Kidney (tissue), 14 donors: ENCODE data around the gene PCDHAC2. TPM values are rescaled to one million over a fixed set of nuclear protein-coding genes. Genes with fewer than 3 reads are reported as not detected.
A peak's percentile ranks its signal among the peaks of the same experiment; 100 is the strongest.

Experiments
- DNase-seq, 5 donors: peaks; one replicate each; pipeline ENCODE4 v3.0.0-alpha.2; 2013 to 2020
- FAIRE-seq: peaks from 2 replicates; lab custom pipeline; 2012; peaks lifted over from hg19 to GRCh38; lab: Jason Lieb, UNC
- H3K27ac ChIP-seq, 2 donors: one replicate each; pipeline ENCODE4 v1.7.0; 2013; ENCODE audit warnings: low read depth in 2 of 2, low read length in 2 of 2, inconsistent platforms in 1 of 2
- H3K27me3 ChIP-seq: one replicate; pipeline ENCODE4 v1.7.1; 2013; ENCODE audit warnings: low read length, inconsistent platforms; ENCODE audit not compliant: control insufficient read depth, insufficient read depth
- H3K36me3 ChIP-seq, 3 donors: one replicate each; pipeline versions ENCODE4 v1.7.0 to v1.7.1; 2013; ENCODE audit warnings: low read length in 3 of 3, control low read depth in 1 of 3, inconsistent platforms in 1 of 3; ENCODE audit not compliant: insufficient read depth in 3 of 3, control insufficient read depth in 2 of 3
- H3K4me1 ChIP-seq, 3 donors: one replicate each; pipeline versions ENCODE4 v1.7.0 to v1.7.1; 2013; ENCODE audit warnings: low read length in 3 of 3, inconsistent platforms in 1 of 3, low read depth in 1 of 3; ENCODE audit not compliant: control insufficient read depth in 2 of 3, insufficient read depth in 2 of 3
- H3K4me3 ChIP-seq, 3 donors: one replicate each; pipeline versions ENCODE4 v1.7.0 to v1.8.1; 2013; ENCODE audit warnings: low read length in 3 of 3, control low read depth in 1 of 3, inconsistent platforms in 1 of 3
- H3K9ac ChIP-seq, 3 donors: one replicate each; pipeline versions ENCODE4 v1.7.0 to v1.7.1; 2013; ENCODE audit warnings: low read length in 3 of 3, control low read depth in 1 of 3, inconsistent platforms in 1 of 3
- H3K9me3 ChIP-seq, 3 donors: one replicate each; pipeline versions ENCODE4 v1.7.0 to v1.7.1; 2013; ENCODE audit warnings: low read length in 3 of 3, control low read depth in 1 of 3, inconsistent platforms in 1 of 3; ENCODE audit not compliant: control insufficient read depth in 2 of 3, insufficient read depth in 1 of 3
- intact Hi-C: fragments of 100-400 bp; cut with DNase I; formaldehyde crosslinking; loops from one replicate; pipeline ENCODE4 v1.11.1; 2022
- polyA plus RNA-seq: library from polyadenylated mRNA; stranded (reverse); fragments of 350-450 nt; fragmentation: Illumina TruSeq; extraction: RNeasy Lipid Tissue Mini Kit (QIAGEN cat#74804); gene quantifications from one replicate; pipeline ENCODE4 v1.2.3, GENCODE V29; 2014; ENCODE audit warnings: low read depth, low replicate concordance; ENCODE audit not compliant: insufficient read depth
- total RNA-seq: library from RNA; stranded (reverse); fragmentation: NEBNext Ultra II Directional; extraction: Animal tissue kit (Norgen Biotek cat#: 25700); gene quantifications from one replicate; pipeline ENCODE4 v1.2.1, GENCODE V29; 2021
- TF ChIP-seq, protein P1 (sequence below): IDR thresholded peaks from 3 replicates; pipeline ENCODE4 v1.5.1; 2012; ENCODE audit warnings: mild to moderate bottlenecking, moderate library complexity, borderline replicate concordance; ENCODE audit not compliant: insufficient read depth; ENCODE audit errors: extremely low read depth
- donor health status: control.
- donor health status: control.
- donor health status: control.
- donor health status: control.
- donor health status: control.
- donor health status: DM: yes; HTN: yes; CAD: no.
- donor health status: Normal renal cell carcinoma (clear cell type).

The PCDHAC2 gene
- total and polyA plus RNA-seq, 2 donors from 2014 or later: 0.30 to 3.6 TPM

DNA sequence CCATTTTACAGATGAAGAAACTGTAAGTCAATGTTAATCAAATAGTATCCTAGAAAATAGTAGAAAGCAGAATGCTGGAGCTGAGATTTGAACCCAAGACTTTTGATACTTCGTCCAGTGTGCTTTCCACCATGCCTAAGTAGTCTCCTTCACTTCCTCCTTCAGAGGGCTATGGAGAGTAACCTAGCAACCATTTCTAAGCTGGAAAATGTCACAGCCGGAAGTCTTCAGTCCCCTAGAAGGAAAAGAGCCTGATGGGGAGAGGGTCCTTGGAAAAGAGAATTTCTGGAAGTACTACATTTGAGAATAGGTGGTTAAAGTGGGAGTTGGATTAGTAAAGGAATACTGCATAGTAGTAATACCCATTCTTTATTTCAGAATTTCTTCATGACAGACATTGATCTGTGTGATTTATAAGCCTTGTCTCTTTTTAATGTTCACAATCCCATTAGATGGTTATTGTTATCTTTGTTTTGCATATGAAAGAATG, 32.7 kb downstream of the PCDHAC2 start:
- intact Hi-C loops: no loop called here
- no peak for FAIRE-seq
- H3K4me1 ChIP-seq: no peaks in the 10 kb centered on the region
- no peak overlapping the region for H3K27ac ChIP-seq
- no peak overlapping the region for H3K4me3 ChIP-seq
- TF ChIP-seq, protein P1, sequence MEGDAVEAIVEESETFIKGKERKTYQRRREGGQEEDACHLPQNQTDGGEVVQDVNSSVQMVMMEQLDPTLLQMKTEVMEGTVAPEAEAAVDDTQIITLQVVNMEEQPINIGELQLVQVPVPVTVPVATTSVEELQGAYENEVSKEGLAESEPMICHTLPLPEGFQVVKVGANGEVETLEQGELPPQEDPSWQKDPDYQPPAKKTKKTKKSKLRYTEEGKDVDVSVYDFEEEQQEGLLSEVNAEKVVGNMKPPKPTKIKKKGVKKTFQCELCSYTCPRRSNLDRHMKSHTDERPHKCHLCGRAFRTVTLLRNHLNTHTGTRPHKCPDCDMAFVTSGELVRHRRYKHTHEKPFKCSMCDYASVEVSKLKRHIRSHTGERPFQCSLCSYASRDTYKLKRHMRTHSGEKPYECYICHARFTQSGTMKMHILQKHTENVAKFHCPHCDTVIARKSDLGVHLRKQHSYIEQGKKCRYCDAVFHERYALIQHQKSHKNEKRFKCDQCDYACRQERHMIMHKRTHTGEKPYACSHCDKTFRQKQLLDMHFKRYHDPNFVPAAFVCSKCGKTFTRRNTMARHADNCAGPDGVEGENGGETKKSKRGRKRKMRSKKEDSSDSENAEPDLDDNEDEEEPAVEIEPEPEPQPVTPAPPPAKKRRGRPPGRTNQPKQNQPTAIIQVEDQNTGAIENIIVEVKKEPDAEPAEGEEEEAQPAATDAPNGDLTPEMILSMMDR: no peak
- no peaks in the 10 kb centered on the region for H3K9me3 ChIP-seq
- no peaks in the 10 kb centered on the region for H3K36me3 ChIP-seq
- H3K9ac ChIP-seq: no peak overlapping the region
- no peak for DNase-seq
- H3K27me3 ChIP-seq: no peaks in the 10 kb centered on the region

DNA sequence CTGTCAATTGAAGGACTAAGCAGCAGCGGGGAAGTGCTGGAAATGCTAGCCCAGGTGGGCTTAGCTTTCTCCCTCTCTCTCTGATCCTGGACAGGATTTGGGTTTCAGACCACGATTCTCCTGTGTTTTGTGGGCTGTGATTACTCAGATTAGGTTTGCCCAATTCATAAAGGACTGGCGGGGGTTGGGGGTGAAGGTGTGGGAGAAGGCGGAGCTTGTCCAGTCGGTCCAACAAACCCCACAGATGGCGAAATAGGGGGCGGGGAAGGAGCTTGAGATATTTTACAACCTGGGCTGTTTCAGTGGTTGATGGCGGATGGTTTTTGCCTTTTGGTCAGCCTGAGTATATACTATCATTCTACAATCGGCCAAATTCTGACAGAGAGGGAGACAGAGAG, 35.2 kb downstream of the PCDHAC2 start:
- H3K4me3 ChIP-seq: peak overlapping the region; percentile 31 to 59 (median 46)
- H3K9me3 ChIP-seq: no peaks in the 10 kb centered on the region
- intact Hi-C loops: no loop called here
- DNase-seq (peak in 3 of 5 donors; percentile 30 to 54 (median 36)), FAIRE-seq (no peak)
- no peaks in the 10 kb centered on the region for H3K36me3 ChIP-seq
- H3K9ac ChIP-seq: no peak overlapping the region
- H3K4me1 ChIP-seq: no peaks in the 10 kb centered on the region
- H3K27me3 ChIP-seq: no peaks in the 10 kb centered on the region
- TF ChIP-seq, protein P1: no peak
- H3K27ac ChIP-seq: no peak overlapping the region

DNA sequence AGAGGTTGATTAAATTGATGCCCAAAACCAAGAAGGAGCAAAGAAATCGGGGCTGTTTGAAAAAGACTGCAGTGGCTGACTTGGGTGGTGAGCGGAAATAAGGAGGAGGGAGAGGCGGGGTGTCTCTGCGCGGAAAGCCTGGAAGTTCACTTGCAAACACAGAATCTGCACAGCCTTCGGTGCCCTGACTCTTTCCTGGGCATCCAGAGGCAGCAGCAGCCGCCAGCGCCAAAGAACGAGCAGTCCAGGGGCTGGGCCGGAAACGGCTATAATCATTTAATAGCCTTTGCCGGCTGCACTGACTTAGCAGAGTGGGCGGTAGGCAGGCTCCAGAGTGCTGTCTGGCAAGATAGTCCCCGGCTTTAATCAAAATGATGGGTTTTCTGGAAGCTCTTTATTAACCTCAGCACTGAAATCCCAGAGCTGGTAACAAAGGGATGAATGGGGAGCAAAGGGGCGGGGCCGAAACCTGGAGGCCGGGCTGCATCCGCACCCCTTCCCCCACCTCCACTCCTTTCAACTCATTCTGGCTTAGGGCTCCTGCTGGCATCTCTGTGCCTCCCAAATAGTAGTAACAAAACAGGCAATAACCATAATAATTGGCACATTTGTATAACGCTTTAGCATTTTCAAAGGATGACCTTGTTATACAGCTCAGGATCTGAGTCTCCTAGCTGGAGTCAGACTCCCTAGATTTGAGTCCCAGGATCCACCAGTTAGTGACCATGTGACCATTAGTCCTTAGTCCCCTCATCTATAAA, 35.7 kb downstream of the PCDHAC2 start:
- H3K9ac ChIP-seq: no peak overlapping the region
- no peaks in the 10 kb centered on the region for H3K9me3 ChIP-seq
- FAIRE-seq: no peak
- intact Hi-C loops: no loop called here
- peak overlapping the region; percentile 31 to 59 (median 46) for H3K4me3 ChIP-seq
- H3K4me1 ChIP-seq: no peaks in the 10 kb centered on the region
- H3K27me3 ChIP-seq: no peaks in the 10 kb centered on the region
- no peaks in the 10 kb centered on the region for H3K36me3 ChIP-seq
- DNase-seq: peak; percentile 15 to 79 (median 43)
- TF ChIP-seq, protein P1: no peak
- H3K27ac ChIP-seq: no peak overlapping the region
